Measurements from ENCODE around the gene SPEG. TPM values are rescaled to one million over a fixed set of nuclear protein-coding genes. Genes with fewer than 3 reads are reported as not detected.

The SPEG gene
- polyA plus RNA-seq, 2 of the 4 experiments (the other 2 are of a cell fraction), result 2.3 to 11.5 TPM

DNA sequence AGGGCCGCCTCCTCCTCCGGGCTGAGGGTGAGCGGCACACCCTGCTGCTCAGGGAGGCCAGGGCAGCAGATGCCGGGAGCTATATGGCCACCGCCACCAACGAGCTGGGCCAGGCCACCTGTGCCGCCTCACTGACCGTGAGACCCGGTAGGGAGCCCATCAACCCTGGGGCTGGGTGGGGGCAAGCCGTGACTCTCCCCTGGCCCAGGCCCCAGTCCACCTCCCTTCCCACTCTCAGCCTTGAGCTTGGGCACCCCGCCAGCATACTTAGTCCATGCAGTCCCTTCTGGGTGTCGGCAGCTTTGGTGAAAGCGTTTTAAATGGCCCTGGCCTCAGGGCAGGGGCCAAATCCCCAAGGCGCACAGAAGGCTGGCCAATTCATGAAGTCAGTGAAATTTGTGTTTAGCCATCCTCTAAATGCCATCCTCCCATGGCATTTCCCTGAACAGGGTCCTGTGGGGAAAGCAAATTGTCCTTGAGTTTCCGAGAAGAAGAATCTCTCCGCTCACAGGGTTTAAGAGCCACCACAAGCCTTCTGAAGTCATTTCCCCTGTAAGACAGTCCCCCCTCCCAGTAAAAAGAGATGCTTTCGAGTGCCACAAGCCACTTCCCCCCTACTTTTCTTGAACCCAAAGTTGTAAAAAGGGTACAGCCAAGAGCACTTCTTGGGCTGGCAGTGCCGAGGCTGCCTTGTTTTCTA, 17.2 kb downstream of the SPEG start:
- ATAC-seq (no peak), FAIRE-seq (no peak), DNase-seq (ENCODE audit: low read depth in 1 of 2, low spot score in 1 of 2) (no peak)
- ChIA-PET POLR2A (no interaction called here), CTCF (interaction anchor here (1.2 to 89.4 kb wide), 4 partner anchors 10 to 54 kb away, joined by 3 to 3291 read pairs (median 3); partner anchors contain the start of genes ASIC4, CHPF, GMPPA and SPEG)
- TF ChIP-seq, protein P1, sequence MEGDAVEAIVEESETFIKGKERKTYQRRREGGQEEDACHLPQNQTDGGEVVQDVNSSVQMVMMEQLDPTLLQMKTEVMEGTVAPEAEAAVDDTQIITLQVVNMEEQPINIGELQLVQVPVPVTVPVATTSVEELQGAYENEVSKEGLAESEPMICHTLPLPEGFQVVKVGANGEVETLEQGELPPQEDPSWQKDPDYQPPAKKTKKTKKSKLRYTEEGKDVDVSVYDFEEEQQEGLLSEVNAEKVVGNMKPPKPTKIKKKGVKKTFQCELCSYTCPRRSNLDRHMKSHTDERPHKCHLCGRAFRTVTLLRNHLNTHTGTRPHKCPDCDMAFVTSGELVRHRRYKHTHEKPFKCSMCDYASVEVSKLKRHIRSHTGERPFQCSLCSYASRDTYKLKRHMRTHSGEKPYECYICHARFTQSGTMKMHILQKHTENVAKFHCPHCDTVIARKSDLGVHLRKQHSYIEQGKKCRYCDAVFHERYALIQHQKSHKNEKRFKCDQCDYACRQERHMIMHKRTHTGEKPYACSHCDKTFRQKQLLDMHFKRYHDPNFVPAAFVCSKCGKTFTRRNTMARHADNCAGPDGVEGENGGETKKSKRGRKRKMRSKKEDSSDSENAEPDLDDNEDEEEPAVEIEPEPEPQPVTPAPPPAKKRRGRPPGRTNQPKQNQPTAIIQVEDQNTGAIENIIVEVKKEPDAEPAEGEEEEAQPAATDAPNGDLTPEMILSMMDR (IDR thresholded peaks at IDR 0.05), result no peak
- no peak for TF ChIP-seq FOSB (CRISPR knock-in tag; IDR thresholded peaks at IDR 0.05)
- TF ChIP-seq RNF2 (IDR thresholded peaks at IDR 0.05; ENCODE audit: borderline replicate concordance, low read depth), result no peak
- no peak for TF ChIP-seq ZSCAN20 (CRISPR knock-in tag; IDR thresholded peaks at IDR 0.05)
- no peak for TF ChIP-seq PHF8 (IDR thresholded peaks at IDR 0.05; ENCODE audit: borderline replicate concordance, low read depth)
- no peak for TF ChIP-seq ESRRA (IDR thresholded peaks at IDR 0.05; ENCODE audit: borderline replicate concordance, low read length)
- no peak for TF ChIP-seq NFE2L2 (conservative IDR thresholded peaks at IDR 0.05; ENCODE audit: low read length)
- TF ChIP-seq HDAC2 (IDR thresholded peaks at IDR 0.05), result no peak
- TF ChIP-seq MYC (IDR thresholded peaks at IDR 0.05; ENCODE audit: borderline replicate concordance, low read length), result no peak
- no peak for TF ChIP-seq POLR2AphosphoS2 (conservative IDR thresholded peaks at IDR 0.05; ENCODE audit: low read length)
- 88% methylated on average over 9 of the region's 18 CpGs for WGBS (ENCODE audit: missing lambda C conversion rate)
- Histone ChIP-seq H3K4me2 (no peak overlapping the region), H3K4me1 (peaks cover 27% of the 10 kb centered on the region), H3K4me3 (no peak overlapping the region), H3K9me3 (no peaks in the 10 kb centered on the region), H3K27ac (peak overlapping the region; percentile 75 to 83; a peak in 5 of 6 replicates)

DNA sequence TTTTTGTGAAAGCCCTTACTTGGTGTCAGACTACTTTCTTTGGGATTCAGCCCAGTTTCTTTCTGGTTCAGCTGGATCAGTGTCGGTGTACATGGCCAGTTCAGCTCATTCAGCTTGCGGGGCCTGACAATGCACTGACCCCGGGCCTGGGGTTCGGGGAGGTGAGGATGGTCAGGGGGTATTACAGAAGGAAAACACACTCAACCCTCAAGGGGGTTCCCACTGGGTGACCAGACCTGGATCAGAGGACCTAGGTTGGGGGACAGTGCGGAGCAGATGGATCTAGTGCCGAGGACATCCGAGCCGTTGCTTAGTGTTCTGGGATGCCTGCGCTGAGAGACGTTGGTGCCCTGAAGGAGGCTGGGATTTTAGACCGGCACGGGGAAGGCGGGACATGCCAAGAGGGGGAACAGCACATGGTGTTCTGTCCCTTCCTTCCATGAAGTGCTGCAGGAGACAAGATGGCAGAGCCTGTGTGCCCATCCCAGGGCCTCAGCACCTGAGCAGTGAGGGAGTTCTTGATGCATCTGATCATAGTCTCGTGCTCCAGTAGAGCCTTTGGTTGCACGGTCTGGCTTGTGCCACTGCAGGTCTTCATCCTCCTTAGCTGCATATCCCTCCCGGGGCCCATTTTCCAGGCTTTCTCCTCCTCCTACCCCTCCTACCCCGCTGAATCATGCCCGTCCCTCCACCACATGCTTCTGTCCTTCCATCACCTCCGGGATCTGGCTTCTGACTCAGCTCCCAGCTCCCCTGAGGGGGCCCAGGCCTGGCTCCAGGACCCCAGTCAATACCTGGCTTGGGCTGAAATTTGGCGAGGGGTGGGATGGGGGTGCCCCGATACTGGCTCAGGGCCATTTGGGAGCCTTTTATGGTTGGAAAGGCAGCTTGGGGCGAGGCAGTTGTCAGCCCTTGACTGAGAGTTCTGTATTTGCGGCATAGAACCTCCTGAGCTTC, 18.0 kb downstream of the SPEG start:
- ChIA-PET CTCF (interaction anchor here (0.5 to 89.4 kb wide), 8 partner anchors 9 to 298 kb away, joined by 3 to 3291 read pairs (median 4); partner anchors contain the start of genes ASIC4, CHPF, GMPPA and TMEM198), POLR2A (interaction anchor here (1.1 to 1.3 kb wide), 2 partner anchors 11 to 46 kb away, joined by 4 to 7 read pairs; partner anchors contain the start of gene GMPPA)
- H3K27ac ChIP-seq, result peak overlapping the region; percentile 75 to 83
- H3K9me3 ChIP-seq, result no peaks in the 10 kb centered on the region
- FAIRE-seq (no peak), DNase-seq (ENCODE audit: low read depth in 1 of 2, low spot score in 1 of 2) (peak in 1 of 2 experiments; percentile 44), ATAC-seq (peak; percentile 84 to 89)
- no peak overlapping the region for H3K4me3 ChIP-seq
- 70% methylated on average over 23 of the region's 23 CpGs for WGBS (ENCODE audit: missing lambda C conversion rate)
- H3K4me2 ChIP-seq, result peak overlapping the region; percentile 58
- TF ChIP-seq FOSL2 (IDR thresholded peaks at IDR 0.05) (0 out of 2 replicates have a peak, but pooled peaks have one; percentile 24), FOSL2 (CRISPR knock-in tag; IDR thresholded peaks at IDR 0.05) (peak; percentile 34), SREBF2 (IDR thresholded peaks at IDR 0.05) (no peak)
- H3K4me1 ChIP-seq, result peaks cover 27% of the 10 kb centered on the region

DNA sequence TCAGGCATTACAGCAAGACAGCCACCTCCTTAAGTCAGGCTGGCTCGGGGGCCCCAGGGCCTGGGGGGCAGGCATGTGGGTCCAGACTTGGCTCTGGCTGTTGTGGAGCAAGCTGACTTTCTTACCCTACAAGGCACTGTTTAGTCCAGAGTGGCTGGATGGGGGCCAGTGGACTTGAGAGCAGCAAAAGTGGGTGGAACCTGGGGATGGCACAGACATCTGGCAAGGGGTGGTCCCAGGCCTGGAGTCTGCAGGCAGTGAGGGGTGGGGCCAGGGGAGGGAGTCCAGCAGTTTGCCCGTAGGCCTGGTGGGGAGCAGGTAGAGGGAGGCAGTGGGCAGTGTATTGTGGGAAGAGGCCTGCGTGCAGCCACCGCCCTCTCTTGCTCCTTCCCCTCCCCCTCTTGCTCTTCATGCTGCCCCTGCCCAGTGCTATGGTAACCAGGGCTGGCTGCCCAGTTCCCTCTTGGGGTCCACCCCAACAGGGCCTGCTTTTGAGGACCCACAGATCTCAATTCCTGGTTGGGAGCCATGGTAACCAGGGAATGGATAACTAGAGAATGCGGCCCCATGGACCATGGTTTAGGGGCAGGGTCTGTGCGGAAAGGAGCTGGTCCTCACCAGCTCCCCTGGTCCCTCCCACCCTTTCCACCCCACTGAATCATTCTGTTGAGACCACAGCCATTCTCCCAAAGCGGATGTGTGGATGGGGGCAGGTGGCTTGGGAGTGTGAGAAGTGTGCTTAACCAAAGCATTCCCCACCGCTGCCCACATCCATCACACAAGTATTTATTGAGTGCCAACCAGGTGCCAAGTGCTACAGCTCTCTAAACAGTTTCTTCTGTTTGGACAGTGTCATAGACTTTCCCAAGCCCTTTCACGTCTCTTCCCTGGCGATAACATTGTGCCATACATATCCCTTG, 19.3 kb downstream of the SPEG start:
- no peak for DNase-seq (ENCODE audit: low read depth in 1 of 2, low spot score in 1 of 2)
- peak in 1 of 2 experiments; percentile 13; a peak in 3 of 6 replicates for ATAC-seq
- H3K27ac ChIP-seq, result peak overlapping the region; percentile 75 to 83
- WGBS (ENCODE audit: missing lambda C conversion rate), result 89% methylated on average over 9 of the region's 10 CpGs
- peaks cover 27% of the 10 kb centered on the region for H3K4me1 ChIP-seq
- FAIRE-seq, result no peak
- ChIA-PET POLR2A (interaction anchor here (1.1 to 1.3 kb wide), 2 partner anchors 12 to 45 kb away, joined by 4 to 7 read pairs; partner anchors contain the start of gene GMPPA), CTCF (interaction anchor here (0.5 to 89.4 kb wide), 9 partner anchors 9 to 299 kb away, joined by 3 to 3291 read pairs (median 5); partner anchors contain the start of genes ASIC4, CHPF, GMPPA and TMEM198)
- no peaks in the 10 kb centered on the region for H3K9me3 ChIP-seq
- peak overlapping the region; percentile 58 for H3K4me2 ChIP-seq
- no peak overlapping the region for H3K4me3 ChIP-seq
- TF ChIP-seq MAFK (IDR thresholded peaks at IDR 0.05; ENCODE audit: partially characterized antibody) (no peak), HEYL (CRISPR knock-in tag; IDR thresholded peaks at IDR 0.05) (no peak), CEBPB (IDR thresholded peaks at IDR 0.05) (no peak), TFCP2L1 (CRISPR knock-in tag; IDR thresholded peaks at IDR 0.05) (no peak), MYC (IDR thresholded peaks at IDR 0.05; ENCODE audit: borderline replicate concordance, low read length) (no peak), CHD2 (IDR thresholded peaks at IDR 0.05; ENCODE audit: low read length, partially characterized antibody) (no peak), HOXB13 (CRISPR knock-in tag; IDR thresholded peaks at IDR 0.05; ENCODE audit: low read depth) (no peak), HDAC2 (IDR thresholded peaks at IDR 0.05) (no peak), SREBF2 (IDR thresholded peaks at IDR 0.05) (no peak), HOXB5 (CRISPR knock-in tag; IDR thresholded peaks at IDR 0.05) (no peak), RFX5 (IDR thresholded peaks at IDR 0.05) (no peak)
- TF ChIP-seq, protein P2, sequence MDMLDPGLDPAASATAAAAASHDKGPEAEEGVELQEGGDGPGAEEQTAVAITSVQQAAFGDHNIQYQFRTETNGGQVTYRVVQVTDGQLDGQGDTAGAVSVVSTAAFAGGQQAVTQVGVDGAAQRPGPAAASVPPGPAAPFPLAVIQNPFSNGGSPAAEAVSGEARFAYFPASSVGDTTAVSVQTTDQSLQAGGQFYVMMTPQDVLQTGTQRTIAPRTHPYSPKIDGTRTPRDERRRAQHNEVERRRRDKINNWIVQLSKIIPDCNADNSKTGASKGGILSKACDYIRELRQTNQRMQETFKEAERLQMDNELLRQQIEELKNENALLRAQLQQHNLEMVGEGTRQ (IDR thresholded peaks at IDR 0.05), result no peak

Measured in A549 (cell line).